ENCODE results near the gene TRERF1.

DNA sequence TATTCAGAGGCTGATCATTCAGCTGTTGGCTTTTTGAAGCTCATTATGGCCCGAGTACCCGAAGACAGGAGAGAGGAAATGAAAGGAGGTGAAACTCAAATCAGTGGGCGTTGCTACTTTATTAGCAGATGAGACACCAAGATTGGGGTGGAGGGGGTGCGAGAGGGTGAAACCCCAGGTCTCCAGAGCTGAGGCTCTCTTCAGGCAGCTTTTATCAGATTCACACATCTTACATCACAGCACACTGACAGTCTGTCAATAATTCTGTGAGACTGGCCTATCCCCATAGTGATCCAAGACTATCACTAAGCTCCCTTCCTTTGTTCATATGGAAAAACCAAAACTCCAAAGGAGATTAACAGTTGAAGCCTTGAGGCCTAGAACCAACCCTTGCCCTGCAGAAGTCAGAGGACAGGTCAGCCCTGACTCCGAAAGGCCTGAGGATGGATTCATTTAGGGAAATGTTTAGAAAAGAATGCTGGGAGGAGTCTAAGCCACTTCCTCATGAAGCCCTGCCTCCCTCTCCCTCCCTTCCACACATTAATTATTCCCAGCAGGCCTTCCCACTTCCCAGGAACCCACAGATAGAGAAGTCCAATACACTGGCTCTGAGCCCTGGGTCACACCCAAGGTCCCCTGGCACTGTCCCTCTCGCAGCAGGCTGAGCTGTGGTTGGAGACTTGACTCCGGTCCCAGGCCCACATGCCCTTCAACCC is 23.2 kb downstream of the TRERF1 start:
- TF ChIP-seq, protein P1, sequence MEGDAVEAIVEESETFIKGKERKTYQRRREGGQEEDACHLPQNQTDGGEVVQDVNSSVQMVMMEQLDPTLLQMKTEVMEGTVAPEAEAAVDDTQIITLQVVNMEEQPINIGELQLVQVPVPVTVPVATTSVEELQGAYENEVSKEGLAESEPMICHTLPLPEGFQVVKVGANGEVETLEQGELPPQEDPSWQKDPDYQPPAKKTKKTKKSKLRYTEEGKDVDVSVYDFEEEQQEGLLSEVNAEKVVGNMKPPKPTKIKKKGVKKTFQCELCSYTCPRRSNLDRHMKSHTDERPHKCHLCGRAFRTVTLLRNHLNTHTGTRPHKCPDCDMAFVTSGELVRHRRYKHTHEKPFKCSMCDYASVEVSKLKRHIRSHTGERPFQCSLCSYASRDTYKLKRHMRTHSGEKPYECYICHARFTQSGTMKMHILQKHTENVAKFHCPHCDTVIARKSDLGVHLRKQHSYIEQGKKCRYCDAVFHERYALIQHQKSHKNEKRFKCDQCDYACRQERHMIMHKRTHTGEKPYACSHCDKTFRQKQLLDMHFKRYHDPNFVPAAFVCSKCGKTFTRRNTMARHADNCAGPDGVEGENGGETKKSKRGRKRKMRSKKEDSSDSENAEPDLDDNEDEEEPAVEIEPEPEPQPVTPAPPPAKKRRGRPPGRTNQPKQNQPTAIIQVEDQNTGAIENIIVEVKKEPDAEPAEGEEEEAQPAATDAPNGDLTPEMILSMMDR (IDR thresholded peaks at IDR 0.05), result no peak
- no peak for TF ChIP-seq POLR2A (IDR thresholded peaks at IDR 0.05)

All from thyroid gland (tissue), 4 donors.